Measurements from ENCODE around the gene CADPS.

Gene CADPS

DNA sequence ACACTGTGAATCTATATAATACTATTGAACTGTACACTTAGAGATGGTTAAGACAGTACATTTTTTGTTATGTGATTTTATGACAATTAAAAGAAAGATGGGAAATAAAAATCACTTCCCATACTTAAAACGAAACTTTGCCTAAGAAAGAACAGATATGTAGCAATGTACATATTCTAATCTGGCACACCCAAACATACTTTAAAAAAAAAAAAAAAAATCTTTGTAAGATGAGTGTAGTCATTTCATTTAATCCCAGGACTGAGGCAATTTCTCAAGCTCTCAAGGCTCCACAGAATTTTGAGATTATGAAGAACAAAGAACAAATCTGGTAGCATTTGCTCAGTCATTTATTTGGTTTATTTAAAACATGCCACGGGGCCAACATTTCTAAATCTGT, 461.5 kb downstream of the CADPS start:
- H3K4me3 ChIP-seq (ENCODE audit: low read depth, low read length): no peak overlapping the region
- TF ChIP-seq CTCF (IDR thresholded peaks at IDR 0.05; ENCODE audit: insufficient read depth, low read depth, low read length, missing control alignments): no peak
- DNase-seq (ENCODE audit: low read depth): no peak

DNA sequence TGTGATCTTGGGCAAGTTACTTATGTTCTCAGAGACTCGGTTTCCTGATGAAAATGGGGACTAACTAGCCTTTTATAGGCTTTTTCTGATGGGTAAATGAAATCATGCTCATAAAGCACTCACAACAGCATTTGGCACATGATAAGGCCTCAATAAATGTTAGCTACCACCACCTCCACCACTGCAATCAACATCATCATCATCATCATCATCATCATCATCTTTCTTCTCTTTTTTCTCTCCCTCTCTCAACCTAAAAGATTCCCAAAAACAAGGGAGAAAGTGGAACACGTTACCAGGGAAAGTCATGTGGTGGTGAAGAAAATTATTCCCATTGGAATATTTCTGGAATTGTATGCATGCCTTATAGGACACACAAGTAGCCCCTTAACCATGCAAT, 468.3 kb downstream of the CADPS start:
- H3K4me3 ChIP-seq (ENCODE audit: low read depth, low read length): no peak overlapping the region
- no peak for TF ChIP-seq CTCF (IDR thresholded peaks at IDR 0.05; ENCODE audit: insufficient read depth, low read depth, low read length, missing control alignments)
- no peak for DNase-seq (ENCODE audit: low read depth)

DNA sequence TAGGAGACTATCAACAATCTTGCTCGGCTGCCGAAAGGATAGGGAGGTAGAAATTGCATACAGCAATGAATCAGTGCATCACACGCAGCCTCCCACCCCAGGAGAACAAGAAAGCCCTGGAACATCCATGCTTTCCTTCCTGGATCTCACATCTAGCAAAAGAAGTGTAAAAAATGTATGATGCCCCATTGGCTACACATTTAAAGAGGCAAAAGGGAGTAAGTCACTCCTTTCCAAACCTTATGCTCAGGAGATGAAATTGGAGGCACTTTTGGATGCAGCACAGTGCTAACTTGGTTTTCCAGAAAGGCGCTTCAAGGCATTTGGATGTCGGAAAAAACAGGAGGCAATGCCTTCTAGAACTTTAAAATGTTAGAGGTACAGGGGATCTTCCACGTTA, 469.6 kb downstream of the CADPS start:
- DNase-seq (ENCODE audit: low read depth): no peak
- TF ChIP-seq CTCF (IDR thresholded peaks at IDR 0.05; ENCODE audit: insufficient read depth, low read depth, low read length, missing control alignments): no peak
- no peak overlapping the region for H3K4me3 ChIP-seq (ENCODE audit: low read depth, low read length)

- no peak for TF ChIP-seq CTCF (IDR thresholded peaks at IDR 0.05; ENCODE audit: insufficient read depth, low read depth, low read length, missing control alignments)
- H3K4me3 ChIP-seq (ENCODE audit: low read depth, low read length): no peak overlapping the region
- DNase-seq (ENCODE audit: low read depth): no peak
Measured at GRCh38 chr3:62405135-62405534, 470.1 kb downstream of the CADPS start.

- no peak for DNase-seq (ENCODE audit: low read depth)
- H3K4me3 ChIP-seq (ENCODE audit: low read depth, low read length): no peak overlapping the region
- TF ChIP-seq CTCF (IDR thresholded peaks at IDR 0.05; ENCODE audit: insufficient read depth, low read depth, low read length, missing control alignments): no peak
Measured at GRCh38 chr3:62404321-62404720, 470.9 kb downstream of the CADPS start.

DNA sequence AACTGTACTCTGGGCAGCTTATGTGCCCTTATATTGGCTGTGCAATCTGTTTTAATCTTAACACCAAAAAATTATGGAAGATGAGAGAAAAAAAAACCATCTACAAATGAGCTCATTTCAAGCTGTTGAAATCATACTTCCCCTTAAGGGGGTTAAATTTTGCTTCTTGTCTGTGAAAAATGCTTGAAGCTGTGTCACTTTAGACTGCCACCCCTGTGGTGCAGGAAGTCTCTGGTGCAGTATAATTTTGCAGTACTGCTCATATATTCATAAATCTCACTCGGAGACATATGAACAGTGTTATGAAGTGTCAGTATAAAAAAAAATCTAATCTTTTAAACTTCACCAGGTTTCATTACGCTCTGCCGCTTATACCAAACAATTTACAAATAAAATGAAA, 471.5 kb downstream of the CADPS start:
- no peak for TF ChIP-seq CTCF (IDR thresholded peaks at IDR 0.05; ENCODE audit: insufficient read depth, low read depth, low read length, missing control alignments)
- H3K4me3 ChIP-seq (ENCODE audit: low read depth, low read length): no peak overlapping the region
- DNase-seq (ENCODE audit: low read depth): no peak

DNA sequence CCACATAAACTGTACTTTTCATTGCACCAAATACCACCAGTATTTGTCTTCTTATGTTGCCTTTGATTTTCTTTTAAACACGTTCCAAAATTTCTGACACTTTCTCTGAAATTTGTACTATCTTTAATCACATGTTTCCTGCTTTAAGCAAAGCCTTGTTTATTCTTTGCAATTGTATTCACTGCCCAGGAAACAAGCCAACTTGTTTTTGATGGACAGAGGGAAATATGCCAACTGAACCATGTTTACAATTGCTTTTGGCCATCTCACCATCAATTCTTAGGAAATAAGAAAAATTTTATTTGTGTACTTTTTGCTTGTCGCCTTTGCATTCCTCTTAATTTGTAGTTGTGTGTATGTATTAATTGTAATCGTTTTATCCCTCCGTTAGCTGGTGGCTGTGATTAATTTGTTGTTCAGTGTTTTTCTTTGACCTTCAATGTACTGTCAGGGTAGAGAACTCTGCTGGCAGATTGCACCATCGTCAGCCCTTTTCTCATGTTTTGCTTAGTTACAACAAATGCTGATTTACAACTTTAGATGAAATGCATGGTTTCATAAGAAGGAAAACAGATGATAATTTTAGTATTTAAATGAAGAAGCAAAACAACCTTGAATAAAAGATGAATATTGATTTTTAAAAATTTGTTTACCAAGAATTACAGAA, 482.5 kb downstream of the CADPS start:
- H3K4me3 ChIP-seq (ENCODE audit: low read depth, low read length): no peak overlapping the region
- no peak for DNase-seq (ENCODE audit: low read depth)
- no peak for TF ChIP-seq CTCF (IDR thresholded peaks at IDR 0.05; ENCODE audit: insufficient read depth, low read depth, low read length, missing control alignments)
